Measurements from ENCODE around the gene FAM117A. TPM values are rescaled to one million over a fixed set of nuclear protein-coding genes. Genes with fewer than 3 reads are reported as not detected.
A peak's percentile ranks its signal among the peaks of the same experiment; 100 is the strongest.

Gene FAM117A
- total RNA-seq, 1 donor from 2014 or later: 16.5 TPM

GRCh38 chr17:49692751-49693150 is 71.2 kb downstream of the FAM117A start:
- H3K4me1 Mint-ChIP-seq: peaks cover 15% of the 10 kb centered on the region
- H3K4me3 Mint-ChIP-seq: no peak overlapping the region
- peaks cover 24% of the 10 kb centered on the region for H3K27me3 Mint-ChIP-seq (ENCODE audit: low read depth)
- no peaks in the 10 kb centered on the region for H3K36me3 Mint-ChIP-seq
- H3K27ac Mint-ChIP-seq: no peak overlapping the region
- H3K9me3 Mint-ChIP-seq: no peaks in the 10 kb centered on the region
- no peak for TF ChIP-seq CTCF (IDR thresholded peaks at IDR 0.05; ENCODE audit: unreplicated experiment)
- DNase-seq (ENCODE audit: low spot score in 2 of 2, unreplicated experiment in 2 of 2): no peak

DNA sequence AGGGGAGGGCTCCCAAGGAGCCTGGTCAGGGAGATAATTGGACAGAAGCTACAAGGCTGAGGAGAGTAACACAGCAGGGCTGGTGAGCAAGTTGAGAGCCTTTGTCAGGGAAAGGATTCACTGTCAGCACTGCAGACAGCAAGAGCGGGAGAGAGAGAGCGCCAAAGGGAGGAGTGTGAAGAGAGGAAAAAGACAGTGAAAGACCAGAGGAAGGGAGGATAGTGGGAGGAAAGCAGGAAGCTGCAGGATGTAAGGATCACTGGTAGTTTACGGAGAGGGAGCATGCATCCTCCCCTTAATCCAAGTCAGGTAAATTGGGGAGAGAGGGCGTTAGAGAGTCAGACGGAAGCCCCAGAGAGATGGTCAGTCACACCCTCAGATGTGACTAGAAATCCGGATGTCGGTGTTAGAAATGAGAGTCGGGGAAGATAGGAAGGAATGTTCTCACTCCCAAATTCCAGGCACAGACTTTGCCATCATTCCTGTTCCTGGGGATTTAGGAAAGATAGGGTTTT is 72.2 kb downstream of the FAM117A start:
- TF ChIP-seq CTCF (IDR thresholded peaks at IDR 0.05; ENCODE audit: unreplicated experiment): no peak
- Mint-ChIP-seq H3K9me3 (no peaks in the 10 kb centered on the region), H3K27ac (peak overlapping the region; percentile 11), H3K4me1 (peaks cover 15% of the 10 kb centered on the region), H3K27me3 (ENCODE audit: low read depth) (peaks cover 24% of the 10 kb centered on the region), H3K36me3 (no peaks in the 10 kb centered on the region), H3K4me3 (no peak overlapping the region)
- no peak for DNase-seq (ENCODE audit: low spot score in 2 of 2, unreplicated experiment in 2 of 2)

DNA sequence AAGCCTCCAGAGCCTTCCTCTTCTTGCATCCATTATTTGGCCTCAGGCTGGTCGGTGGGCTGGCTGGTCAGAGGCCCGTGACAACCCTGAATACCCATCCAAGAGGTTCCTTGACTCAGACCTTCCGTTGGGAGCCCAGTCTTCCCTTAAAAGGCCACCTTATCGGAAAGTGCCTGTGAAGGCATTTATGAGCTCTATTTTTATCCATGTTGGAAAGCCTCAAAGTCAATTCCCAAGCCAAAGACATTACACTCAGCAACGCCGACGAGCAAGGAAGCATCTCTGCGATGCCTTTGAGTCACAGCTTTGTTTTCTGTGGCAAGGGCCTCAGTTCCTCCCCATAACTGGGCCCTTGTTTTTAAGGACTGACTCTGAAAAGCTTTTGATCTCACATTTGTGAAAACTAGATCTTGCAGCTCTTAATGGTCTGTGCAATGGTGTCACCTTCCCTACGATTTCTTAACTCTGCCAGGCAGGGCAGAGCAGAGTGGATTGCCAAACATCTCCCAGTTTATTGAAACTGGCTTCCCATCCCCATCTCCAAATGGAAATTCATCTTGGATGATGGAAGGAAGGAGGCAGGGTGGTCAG is 72.8 kb downstream of the FAM117A start:
- Mint-ChIP-seq H3K9me3 (no peaks in the 10 kb centered on the region), H3K4me3 (no peak overlapping the region), H3K4me1 (peaks cover 15% of the 10 kb centered on the region), H3K36me3 (no peaks in the 10 kb centered on the region), H3K27me3 (ENCODE audit: low read depth) (peaks cover 21% of the 10 kb centered on the region), H3K27ac (peak overlapping the region; percentile 91)
- TF ChIP-seq CTCF (IDR thresholded peaks at IDR 0.05; ENCODE audit: unreplicated experiment): no peak
- DNase-seq (ENCODE audit: low spot score in 2 of 2, unreplicated experiment in 2 of 2): no peak

GRCh38 chr17:49690256-49690655 is 73.7 kb downstream of the FAM117A start:
- DNase-seq (ENCODE audit: low spot score in 2 of 2, unreplicated experiment in 2 of 2): no peak
- peaks cover 20% of the 10 kb centered on the region for H3K27me3 Mint-ChIP-seq (ENCODE audit: low read depth)
- no peaks in the 10 kb centered on the region for H3K36me3 Mint-ChIP-seq
- no peak for TF ChIP-seq CTCF (IDR thresholded peaks at IDR 0.05; ENCODE audit: unreplicated experiment)
- no peaks in the 10 kb centered on the region for H3K9me3 Mint-ChIP-seq
- H3K27ac Mint-ChIP-seq: no peak overlapping the region
- no peak overlapping the region for H3K4me3 Mint-ChIP-seq
- H3K4me1 Mint-ChIP-seq: peaks cover 15% of the 10 kb centered on the region

DNA sequence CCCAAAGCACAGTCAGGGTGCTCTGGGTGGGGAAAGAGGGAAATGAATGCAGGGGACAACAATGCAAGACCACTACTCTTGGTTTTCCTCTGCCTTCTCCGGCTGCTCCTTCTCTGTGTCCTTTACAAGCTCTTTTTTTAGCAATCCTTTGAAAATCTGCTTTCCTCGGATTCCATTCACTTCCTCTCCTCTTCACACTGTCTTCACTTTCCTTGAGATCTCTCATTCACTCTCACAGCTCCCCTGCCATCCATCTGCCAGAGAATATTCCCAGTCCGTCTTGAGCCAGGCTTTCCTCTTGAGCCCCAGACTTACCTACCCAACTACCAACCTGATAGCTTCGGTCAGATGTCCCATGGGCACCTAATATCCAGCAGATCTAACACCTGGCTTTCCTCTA is 75.1 kb downstream of the FAM117A start:
- no peak overlapping the region for H3K4me3 Mint-ChIP-seq
- no peaks in the 10 kb centered on the region for H3K9me3 Mint-ChIP-seq
- peaks cover 15% of the 10 kb centered on the region for H3K4me1 Mint-ChIP-seq
- no peaks in the 10 kb centered on the region for H3K36me3 Mint-ChIP-seq
- no peak for DNase-seq (ENCODE audit: low spot score in 2 of 2, unreplicated experiment in 2 of 2)
- no peak for TF ChIP-seq CTCF (IDR thresholded peaks at IDR 0.05; ENCODE audit: unreplicated experiment)
- peaks cover 14% of the 10 kb centered on the region for H3K27me3 Mint-ChIP-seq (ENCODE audit: low read depth)
- peak overlapping the region; percentile 8 for H3K27ac Mint-ChIP-seq

Data from mesothelial cell of epicardium (in vitro differentiated cells).